HG03025 (cell line): ENCODE results near the gene GOLGA7B.

ENCODE experiments used
- ATAC-seq: cut with Tn5 transposase; IDR thresholded peaks from one replicate; pipeline ENCODE4 v1.9.1; 2021; ENCODE audit warnings: mild to moderate bottlenecking, moderate library complexity; ENCODE audit not compliant: unreplicated experiment, low FRiP score

Gene GOLGA7B

GRCh38 chr10:97915346-97916131 is 65.9 kb downstream of the GOLGA7B start:
- no peak for ATAC-seq

GRCh38 chr10:97916586-97916985 is 66.9 kb downstream of the GOLGA7B start:
- ATAC-seq: no peak

DNA sequence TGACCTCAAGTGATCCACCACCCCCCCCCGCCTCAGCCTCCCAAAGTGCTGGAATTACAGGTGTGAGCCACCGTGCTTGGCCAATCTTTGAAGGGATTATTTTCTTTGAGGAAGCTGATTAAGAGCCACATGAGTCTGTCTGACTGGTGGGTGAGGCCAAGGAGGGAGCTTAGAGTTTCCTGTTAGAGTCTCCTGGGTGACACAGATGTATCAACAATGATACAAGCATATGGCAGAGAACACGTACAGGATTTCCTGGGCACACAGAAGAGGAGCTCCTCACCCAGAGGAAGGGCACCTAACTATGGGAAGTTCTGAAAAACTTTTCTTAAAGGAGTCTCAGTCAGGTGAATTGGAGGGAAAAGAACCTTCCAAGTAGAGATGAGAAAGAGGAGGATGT is 69.4 kb downstream of the GOLGA7B start:
- ATAC-seq: no peak

GRCh38 chr10:97920865-97921264 is 71.2 kb downstream of the GOLGA7B start:
- ATAC-seq: no peak
